ENCODE measurements around the gene MYLK2. TPM values are rescaled to one million over a fixed set of nuclear protein-coding genes. Genes with fewer than 3 reads are reported as not detected.
A peak's percentile ranks its signal among the peaks of the same experiment; 100 is the strongest.

The MYLK2 gene
- 0.57 and 0.74 TPM in 2 replicates for total RNA-seq (2021)
- long read RNA-seq, partial matches to known transcripts, result 0 of 3 reads
- long read RNA-seq, other reads (novel, unspliced or antisense), result 3 of 3 reads

DNA sequence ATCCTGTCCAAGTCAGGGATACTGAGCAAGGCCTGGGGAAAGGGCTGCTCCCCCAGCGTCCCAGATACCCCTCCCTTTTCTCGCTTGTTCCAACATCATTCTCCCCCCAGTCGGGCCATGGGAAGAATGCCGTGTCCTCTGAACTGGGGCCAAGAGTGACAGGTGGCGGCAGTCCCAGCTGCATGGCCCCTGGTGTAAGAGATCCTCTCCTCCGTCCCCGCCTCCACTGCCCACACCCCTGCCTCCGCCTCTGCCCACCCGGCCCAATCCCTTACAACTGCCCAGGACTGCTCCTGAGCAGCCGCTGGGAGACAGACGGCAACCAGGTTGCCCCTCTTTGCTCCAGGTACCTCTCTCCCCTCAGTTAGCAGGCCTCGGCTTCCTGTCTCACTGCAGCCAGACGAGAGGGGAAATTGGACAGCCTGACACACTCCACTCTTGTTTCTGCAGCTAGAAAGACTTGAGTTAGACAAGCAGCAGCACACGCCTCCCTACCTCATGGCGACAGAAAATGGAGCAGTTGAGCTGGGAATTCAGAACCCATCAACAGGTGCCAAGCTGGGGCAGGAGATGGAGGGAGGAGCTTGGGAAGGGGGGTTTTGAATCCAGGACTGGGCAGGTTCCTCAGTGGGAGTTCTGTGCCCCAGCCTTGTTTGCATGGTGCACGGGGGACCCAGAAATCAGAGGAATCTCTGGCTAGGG is at the start of gene MYLK2:
Gene MYLK2, plus strand, starts transcription at position 274 of the 702 bp plus-strand sequence. Its CDS starts 225 bp downstream, at position 499.
- Histone ChIP-seq H3K4me2 (ENCODE audit: insufficient read depth, insufficient read length, low read length) (no peak within 1 kb of the TSS), H3K14ac (ENCODE audit: insufficient read depth, low read length) (no peak within 1 kb of the TSS), H3K23ac (ENCODE audit: insufficient read length, low read depth, low read length) (no peak within 1 kb of the TSS), H4K20me1 (ENCODE audit: control insufficient read depth, insufficient read depth, insufficient read length) (no peaks in the 10 kb centered on the region), H3K27ac (ENCODE audit: insufficient read length, low read depth, low read length) (no peak within 1 kb of the TSS), H4K91ac (ENCODE audit: insufficient read length, low read depth, low read length) (no peak within 1 kb of the TSS), H4K8ac (replicated peaks; ENCODE audit: insufficient read length, low read depth, low read length) (no peak within 1 kb of the TSS), H3K18ac (ENCODE audit: insufficient read length, low read depth, low read length) (no peak within 1 kb of the TSS), H3K4me1 (ENCODE audit: insufficient read depth, low read length) (no peaks in the 10 kb centered on the region), H3K9ac (ENCODE audit: extremely low read depth, insufficient read length, low read length) (no peak within 1 kb of the TSS), H3K56ac (ENCODE audit: insufficient read length, low read depth, low read length) (no peak within 1 kb of the TSS), H3K79me1 (ENCODE audit: insufficient read depth, low read depth, low read length, poor library complexity, severe bottlenecking) (no peaks in the 10 kb centered on the region), H3T11ph (ENCODE audit: low read length) (no peak within 1 kb of the TSS), H3K27me3 (ENCODE audit: insufficient read depth, low read length) (no peaks in the 10 kb centered on the region), H3K23me2 (ENCODE audit: insufficient read length, low read depth, low read length, poor library complexity, severe bottlenecking) (no peaks in the 10 kb centered on the region), H2AK5ac (ENCODE audit: insufficient read length, low read length) (no peak within 1 kb of the TSS), H3K4ac (ENCODE audit: low read depth, low read length) (no peak within 1 kb of the TSS), H2BK120ac (ENCODE audit: low read depth, low read length, poor library complexity, severe bottlenecking) (no peak within 1 kb of the TSS), H3K9me3 (ENCODE audit: control insufficient read depth, low read depth, low read length) (no peaks in the 10 kb centered on the region), H2BK5ac (ENCODE audit: insufficient read length, low read length) (no peak within 1 kb of the TSS), H2BK20ac (ENCODE audit: low read depth, low read length, poor library complexity, severe bottlenecking) (no peak within 1 kb of the TSS), H2BK12ac (ENCODE audit: insufficient read length, low read depth, low read length) (no peak within 1 kb of the TSS), H3K79me2 (ENCODE audit: insufficient read depth, low read length) (no peaks in the 10 kb centered on the region), H2BK15ac (ENCODE audit: low read depth, low read length) (no peak within 1 kb of the TSS), H2AFZ (ENCODE audit: low read length) (no peak within 1 kb of the TSS), H4K5ac (ENCODE audit: insufficient read length, low read depth, low read length) (no peak within 1 kb of the TSS)
- Mint-ChIP-seq H3K27ac (peak within 1 kb of the TSS in 2 of 3 experiments; percentile 22 to 81; a peak in 3 of 7 replicates), H3K36me3 (ENCODE audit: insufficient read depth in 1 of 3, low read depth in 3 of 3) (no peaks in the 10 kb centered on the region), H3K9me3 (no peaks in the 10 kb centered on the region), H3K4me3 (no peak within 1 kb of the TSS), H3K27me3 (ENCODE audit: low read depth) (peaks cover 5% of the 10 kb centered on the region), H3K4me1 (peaks cover 17 to 37% of the 10 kb centered on the region in 2 experiments)
- DNase-seq, result no peak
- no CpG with 5 or more reads among the region's 16 CpGs for WGBS (ENCODE audit: extremely low coverage, insufficient read length, low lambda C conversion rate)
- TF ChIP-seq, protein P1, sequence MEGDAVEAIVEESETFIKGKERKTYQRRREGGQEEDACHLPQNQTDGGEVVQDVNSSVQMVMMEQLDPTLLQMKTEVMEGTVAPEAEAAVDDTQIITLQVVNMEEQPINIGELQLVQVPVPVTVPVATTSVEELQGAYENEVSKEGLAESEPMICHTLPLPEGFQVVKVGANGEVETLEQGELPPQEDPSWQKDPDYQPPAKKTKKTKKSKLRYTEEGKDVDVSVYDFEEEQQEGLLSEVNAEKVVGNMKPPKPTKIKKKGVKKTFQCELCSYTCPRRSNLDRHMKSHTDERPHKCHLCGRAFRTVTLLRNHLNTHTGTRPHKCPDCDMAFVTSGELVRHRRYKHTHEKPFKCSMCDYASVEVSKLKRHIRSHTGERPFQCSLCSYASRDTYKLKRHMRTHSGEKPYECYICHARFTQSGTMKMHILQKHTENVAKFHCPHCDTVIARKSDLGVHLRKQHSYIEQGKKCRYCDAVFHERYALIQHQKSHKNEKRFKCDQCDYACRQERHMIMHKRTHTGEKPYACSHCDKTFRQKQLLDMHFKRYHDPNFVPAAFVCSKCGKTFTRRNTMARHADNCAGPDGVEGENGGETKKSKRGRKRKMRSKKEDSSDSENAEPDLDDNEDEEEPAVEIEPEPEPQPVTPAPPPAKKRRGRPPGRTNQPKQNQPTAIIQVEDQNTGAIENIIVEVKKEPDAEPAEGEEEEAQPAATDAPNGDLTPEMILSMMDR (conservative IDR thresholded peaks at IDR 0.05), result no peak

Data from H9 (cell line).